LNCaP clone FGC (cell line): ENCODE results near the gene DPP8.

Source experiments
- DNase-seq: peaks from one replicate; pipeline ENCODE4 v3.0.0-alpha.2; 2011; ENCODE audit warnings: low read depth
- H3K4me3 ChIP-seq: 2 replicates; pipeline ENCODE4 v1.5.1; 2011; ENCODE audit warnings: mild to moderate bottlenecking, low read depth, low read length, control low read depth
- TF ChIP-seq, protein P1 (sequence below): IDR thresholded peaks from 2 replicates; pipeline ENCODE4 v1.5.1; 2012; ENCODE audit warnings: mild to moderate bottlenecking; ENCODE audit not compliant: control insufficient read depth, insufficient read depth; ENCODE audit errors: extremely low read depth

DPP8 gene

GRCh38 chr15:65393557-65393956, 123.9 kb downstream of the DPP8 start:
- no peak for DNase-seq
- TF ChIP-seq, protein P1, sequence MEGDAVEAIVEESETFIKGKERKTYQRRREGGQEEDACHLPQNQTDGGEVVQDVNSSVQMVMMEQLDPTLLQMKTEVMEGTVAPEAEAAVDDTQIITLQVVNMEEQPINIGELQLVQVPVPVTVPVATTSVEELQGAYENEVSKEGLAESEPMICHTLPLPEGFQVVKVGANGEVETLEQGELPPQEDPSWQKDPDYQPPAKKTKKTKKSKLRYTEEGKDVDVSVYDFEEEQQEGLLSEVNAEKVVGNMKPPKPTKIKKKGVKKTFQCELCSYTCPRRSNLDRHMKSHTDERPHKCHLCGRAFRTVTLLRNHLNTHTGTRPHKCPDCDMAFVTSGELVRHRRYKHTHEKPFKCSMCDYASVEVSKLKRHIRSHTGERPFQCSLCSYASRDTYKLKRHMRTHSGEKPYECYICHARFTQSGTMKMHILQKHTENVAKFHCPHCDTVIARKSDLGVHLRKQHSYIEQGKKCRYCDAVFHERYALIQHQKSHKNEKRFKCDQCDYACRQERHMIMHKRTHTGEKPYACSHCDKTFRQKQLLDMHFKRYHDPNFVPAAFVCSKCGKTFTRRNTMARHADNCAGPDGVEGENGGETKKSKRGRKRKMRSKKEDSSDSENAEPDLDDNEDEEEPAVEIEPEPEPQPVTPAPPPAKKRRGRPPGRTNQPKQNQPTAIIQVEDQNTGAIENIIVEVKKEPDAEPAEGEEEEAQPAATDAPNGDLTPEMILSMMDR: no peak
- H3K4me3 ChIP-seq: no peak overlapping the region

DNA sequence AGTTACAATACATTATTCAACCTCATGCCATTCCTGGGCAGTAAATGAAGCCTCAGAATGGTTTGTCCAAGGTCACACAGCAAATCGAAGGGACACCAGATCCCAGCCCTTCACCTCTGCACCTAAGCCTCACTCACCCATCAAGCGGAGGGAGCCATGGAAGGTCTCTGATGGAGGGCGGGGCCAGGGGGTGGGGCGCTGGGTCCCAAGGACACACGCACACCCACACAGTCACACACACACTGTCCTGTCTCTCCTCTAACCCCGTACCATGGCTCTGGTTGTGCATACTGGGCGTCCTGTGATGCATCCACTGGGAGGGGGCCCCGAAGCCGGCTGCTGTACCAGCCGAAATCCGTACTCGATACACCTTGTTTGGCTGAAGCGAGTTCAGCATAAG, 124.4 kb downstream of the DPP8 start:
- no peak overlapping the region for H3K4me3 ChIP-seq
- DNase-seq: no peak
- TF ChIP-seq, protein P1: no peak
